ENCODE measurements around the gene MCTP2. TPM values are rescaled to one million over a fixed set of nuclear protein-coding genes. Genes with fewer than 3 reads are reported as not detected.

Gene MCTP2
- total RNA-seq, 1 experiment from 2014 or later: 1.3 TPM

DNA sequence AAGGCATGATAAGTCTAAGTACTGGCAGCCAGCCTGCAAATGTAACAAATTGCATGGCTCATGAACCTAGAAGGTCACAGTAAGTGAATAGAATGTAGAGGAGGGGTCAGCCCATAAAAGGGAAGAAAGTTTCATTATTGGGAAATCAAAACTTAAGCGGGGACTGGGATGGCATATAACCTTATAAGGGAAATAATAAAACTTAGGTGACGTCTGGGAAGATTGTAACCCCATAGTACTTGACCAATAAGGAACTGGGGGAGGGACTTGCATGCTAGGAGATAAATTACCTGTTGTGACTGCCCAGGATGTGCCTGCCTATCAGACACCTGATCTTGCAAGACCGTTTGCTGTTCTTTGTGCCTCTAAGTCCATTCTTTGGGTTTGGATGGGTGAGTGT, 28.1 kb upstream of the MCTP2 start:
- no peak overlapping the region for H2AFZ ChIP-seq (ENCODE audit: low read length)
- no peak overlapping the region for H4K8ac ChIP-seq (replicated peaks; ENCODE audit: insufficient read length, low read depth, low read length)
- no peak for DNase-seq
- H3K27ac ChIP-seq (ENCODE audit: insufficient read length, low read depth, low read length): no peak overlapping the region
- H3K9ac ChIP-seq (ENCODE audit: extremely low read depth, insufficient read length, low read length): no peak overlapping the region
- no peak overlapping the region for H3K23ac ChIP-seq (ENCODE audit: insufficient read length, low read depth, low read length)
- TF ChIP-seq, protein P1, sequence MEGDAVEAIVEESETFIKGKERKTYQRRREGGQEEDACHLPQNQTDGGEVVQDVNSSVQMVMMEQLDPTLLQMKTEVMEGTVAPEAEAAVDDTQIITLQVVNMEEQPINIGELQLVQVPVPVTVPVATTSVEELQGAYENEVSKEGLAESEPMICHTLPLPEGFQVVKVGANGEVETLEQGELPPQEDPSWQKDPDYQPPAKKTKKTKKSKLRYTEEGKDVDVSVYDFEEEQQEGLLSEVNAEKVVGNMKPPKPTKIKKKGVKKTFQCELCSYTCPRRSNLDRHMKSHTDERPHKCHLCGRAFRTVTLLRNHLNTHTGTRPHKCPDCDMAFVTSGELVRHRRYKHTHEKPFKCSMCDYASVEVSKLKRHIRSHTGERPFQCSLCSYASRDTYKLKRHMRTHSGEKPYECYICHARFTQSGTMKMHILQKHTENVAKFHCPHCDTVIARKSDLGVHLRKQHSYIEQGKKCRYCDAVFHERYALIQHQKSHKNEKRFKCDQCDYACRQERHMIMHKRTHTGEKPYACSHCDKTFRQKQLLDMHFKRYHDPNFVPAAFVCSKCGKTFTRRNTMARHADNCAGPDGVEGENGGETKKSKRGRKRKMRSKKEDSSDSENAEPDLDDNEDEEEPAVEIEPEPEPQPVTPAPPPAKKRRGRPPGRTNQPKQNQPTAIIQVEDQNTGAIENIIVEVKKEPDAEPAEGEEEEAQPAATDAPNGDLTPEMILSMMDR (conservative IDR thresholded peaks at IDR 0.05): no peak
- no peak overlapping the region for H3K4ac ChIP-seq (ENCODE audit: low read depth, low read length)
- H3K18ac ChIP-seq (ENCODE audit: insufficient read length, low read depth, low read length): no peak overlapping the region
- H3K79me1 ChIP-seq (ENCODE audit: insufficient read depth, low read depth, low read length, poor library complexity, severe bottlenecking): no peaks in the 10 kb centered on the region
- whole genome bisulfite sequencing (ENCODE audit: extremely low coverage, insufficient read length, low lambda C conversion rate): no CpG with 5 or more reads among the region's 3 CpGs
- Mint-ChIP-seq H3K4me1 (peaks cover 3 to 9% of the 10 kb centered on the region in 2 experiments), H3K27me3 (ENCODE audit: low read depth) (no peaks in the 10 kb centered on the region), H3K27ac (peak overlapping the region in 1 of 3 experiments; percentile 22; a peak in 1 of 7 replicates), H3K36me3 (ENCODE audit: insufficient read depth in 1 of 3, low read depth in 3 of 3) (0 out of 7 replicates have a peak, but pooled peaks cover 0 to 3% (median 0%) of the 10 kb centered on the region in 3 experiments), H3K4me3 (no peak overlapping the region), H3K9me3 (no peaks in the 10 kb centered on the region)
- no peak overlapping the region for H4K5ac ChIP-seq (ENCODE audit: insufficient read length, low read depth, low read length)
- no peak overlapping the region for H3K4me2 ChIP-seq (ENCODE audit: insufficient read depth, insufficient read length, low read length)
- no peak overlapping the region for H2BK15ac ChIP-seq (ENCODE audit: low read depth, low read length)
- H4K20me1 ChIP-seq (ENCODE audit: control insufficient read depth, insufficient read depth, insufficient read length): no peaks in the 10 kb centered on the region
- no peaks in the 10 kb centered on the region for H3K9me3 ChIP-seq (ENCODE audit: control insufficient read depth, low read depth, low read length)
- no peak overlapping the region for H2AK5ac ChIP-seq (ENCODE audit: insufficient read length, low read length)
- H2BK5ac ChIP-seq (ENCODE audit: insufficient read length, low read length): no peak overlapping the region
- no peak overlapping the region for H3K56ac ChIP-seq (ENCODE audit: insufficient read length, low read depth, low read length)
- H3K27me3 ChIP-seq (ENCODE audit: insufficient read depth, low read length): no peaks in the 10 kb centered on the region
- no peaks in the 10 kb centered on the region; the same call in 1 of the 2 replicates for H3K4me1 ChIP-seq (ENCODE audit: insufficient read depth, low read length)
- H2BK12ac ChIP-seq (ENCODE audit: insufficient read length, low read depth, low read length): no peak overlapping the region
- no peak overlapping the region for H3K14ac ChIP-seq (ENCODE audit: insufficient read depth, low read length)
- H3T11ph ChIP-seq (ENCODE audit: low read length): no peak overlapping the region
- H2BK20ac ChIP-seq (ENCODE audit: low read depth, low read length, poor library complexity, severe bottlenecking): no peak overlapping the region
- no peaks in the 10 kb centered on the region for H3K23me2 ChIP-seq (ENCODE audit: insufficient read length, low read depth, low read length, poor library complexity, severe bottlenecking)
- H3K79me2 ChIP-seq (ENCODE audit: insufficient read depth, low read length): no peaks in the 10 kb centered on the region
- no peak overlapping the region for H2BK120ac ChIP-seq (ENCODE audit: low read depth, low read length, poor library complexity, severe bottlenecking)
- no peak overlapping the region for H4K91ac ChIP-seq (ENCODE audit: insufficient read length, low read depth, low read length)

Data from H9 (cell line).